Activated T-helper 1 cell treated with anti-CD3 and anti-CD28 coated beads, Interleukin-12 subunit alpha, Interleukin-12 subunit beta, Interleukin-2, Interleukin-4 antibody, amounts not matched to agents 30 ng/mL and 10 ng/mL and 1 ng/mL, durations not matched to agents 14 hours and 24 hours and 36 hours (primary cell): ENCODE measurements around the gene DNM3. TPM values are rescaled to one million over a fixed set of nuclear protein-coding genes. Genes with fewer than 3 reads are reported as not detected.

ENCODE experiments used
- DNase-seq: peaks from one replicate; pipeline ENCODE4 v3.0.0; 2021; ENCODE audit warnings: low spot score
- H3K27ac Mint-ChIP-seq: one replicate; pipeline ENCODE4 v1.8.0; 2021; ENCODE audit warnings: mild to moderate bottlenecking, mixed read lengths
- H3K27me3 Mint-ChIP-seq: one replicate; pipeline ENCODE4 v1.8.0; 2022; ENCODE audit warnings: mild to moderate bottlenecking, moderate library complexity, mixed read lengths; ENCODE audit not compliant: insufficient read depth
- H3K36me3 Mint-ChIP-seq: one replicate; pipeline ENCODE4 v1.8.0; 2021; ENCODE audit warnings: low read depth, mixed read lengths
- H3K4me1 Mint-ChIP-seq: one replicate; pipeline ENCODE4 v1.8.0; 2021; ENCODE audit warnings: low read depth, mixed read lengths
- H3K4me3 Mint-ChIP-seq: one replicate; pipeline ENCODE4 v1.8.0; 2021; ENCODE audit warnings: mild to moderate bottlenecking, moderate library complexity, mixed read lengths
- H3K9me3 Mint-ChIP-seq: one replicate; pipeline ENCODE4 v1.8.0; 2021; ENCODE audit warnings: mixed read lengths
- intact Hi-C: fragments of 100-400 bp; cut with micrococcal nuclease; formaldehyde crosslinking; loops from one replicate; pipeline ENCODE4 v1.15.1; 2024
- total RNA-seq: library from RNA; stranded (reverse); gene quantifications from 2 replicates; pipeline ENCODE4 v1.2.3, GENCODE V29; 2022

Gene DNM3
- total RNA-seq, 1 donor from 2014 or later = 0.62 TPM

GRCh38 chr1:172325531-172325930 is 484.2 kb downstream of the DNM3 start:
- Mint-ChIP-seq H3K9me3 (peaks cover 5% of the 10 kb centered on the region), H3K27me3 (no peaks in the 10 kb centered on the region), H3K36me3 (peaks cover 5% of the 10 kb centered on the region), H3K27ac (no peak overlapping the region), H3K4me3 (no peak overlapping the region), H3K4me1 (no peaks in the 10 kb centered on the region)
- DNase-seq = no peak
- intact Hi-C loops = no loop called here

- intact Hi-C loops = no loop called here
- H3K27me3 Mint-ChIP-seq = no peaks in the 10 kb centered on the region
- H3K4me3 Mint-ChIP-seq = no peak overlapping the region
- peaks cover 5% of the 10 kb centered on the region for H3K9me3 Mint-ChIP-seq
- H3K27ac Mint-ChIP-seq = no peak overlapping the region
- H3K4me1 Mint-ChIP-seq = no peaks in the 10 kb centered on the region
- no peak for DNase-seq
- peaks cover 5% of the 10 kb centered on the region for H3K36me3 Mint-ChIP-seq
Measured at GRCh38 chr1:172326136-172326535, 484.8 kb downstream of the DNM3 start.

- Mint-ChIP-seq H3K27me3 (no peaks in the 10 kb centered on the region), H3K9me3 (peaks cover 5% of the 10 kb centered on the region), H3K36me3 (peaks cover 8% of the 10 kb centered on the region)
Measured at GRCh38 chr1:172328266-172328665, 487.0 kb downstream of the DNM3 start.

GRCh38 chr1:172332230-172332629 is 490.9 kb downstream of the DNM3 start:
- no peaks in the 10 kb centered on the region for H3K4me1 Mint-ChIP-seq
- no peak overlapping the region for H3K27ac Mint-ChIP-seq
- peaks cover 5% of the 10 kb centered on the region for H3K9me3 Mint-ChIP-seq
- peaks cover 8% of the 10 kb centered on the region for H3K36me3 Mint-ChIP-seq
- H3K27me3 Mint-ChIP-seq = no peaks in the 10 kb centered on the region
- no peak overlapping the region for H3K4me3 Mint-ChIP-seq
- intact Hi-C loops = no loop called here
- no peak for DNase-seq

More at GRCh38 chr1:172328266-172328665, 487.0 kb downstream of the DNM3 start:
- no peak for DNase-seq
- no peak overlapping the region for H3K27ac Mint-ChIP-seq
- no peak overlapping the region for H3K4me3 Mint-ChIP-seq
- H3K4me1 Mint-ChIP-seq = no peaks in the 10 kb centered on the region
- intact Hi-C loops = no loop called here

GRCh38 chr1:172335377-172335776 is 494.1 kb downstream of the DNM3 start:
- Mint-ChIP-seq H3K9me3 (peaks cover 4% of the 10 kb centered on the region), H3K27me3 (no peaks in the 10 kb centered on the region), H3K4me1 (peaks cover 25% of the 10 kb centered on the region), H3K27ac (no peak overlapping the region), H3K4me3 (no peak overlapping the region), H3K36me3 (peaks cover 6% of the 10 kb centered on the region)
- DNase-seq = no peak
- intact Hi-C loops = loop anchor here (5.0 kb wide), 2 partner anchors 203 to 518 kb away; no protein-coding TSS in a partner anchor

GRCh38 chr1:172338295-172338735 is 497.0 kb downstream of the DNM3 start:
- H3K9me3 Mint-ChIP-seq = peaks cover 8% of the 10 kb centered on the region
- H3K4me3 Mint-ChIP-seq = no peak overlapping the region
- H3K4me1 Mint-ChIP-seq = peaks cover 44% of the 10 kb centered on the region

GRCh38 chr1:172339842-172340241 is 498.5 kb downstream of the DNM3 start:
- no peaks in the 10 kb centered on the region for H3K27me3 Mint-ChIP-seq
- H3K4me3 Mint-ChIP-seq = no peak overlapping the region
- intact Hi-C loops = loop anchor here (2.0 to 5.0 kb wide), 4 partner anchors 208 to 523 kb away; no protein-coding TSS in a partner anchor
- peaks cover 2% of the 10 kb centered on the region for H3K36me3 Mint-ChIP-seq
- DNase-seq = no peak
- peaks cover 8% of the 10 kb centered on the region for H3K9me3 Mint-ChIP-seq
- H3K27ac Mint-ChIP-seq = no peak overlapping the region
- H3K4me1 Mint-ChIP-seq = peaks cover 55% of the 10 kb centered on the region

More at GRCh38 chr1:172338295-172338735, 497.0 kb downstream of the DNM3 start:
- H3K27me3 Mint-ChIP-seq = no peaks in the 10 kb centered on the region
- intact Hi-C loops = loop anchor here (1.0 to 5.0 kb wide), 14 partner anchors 20 to 521 kb away; no protein-coding TSS in a partner anchor
- H3K36me3 Mint-ChIP-seq = peaks cover 2% of the 10 kb centered on the region
- H3K27ac Mint-ChIP-seq = peak overlapping the region; percentile 70
- DNase-seq = peak; percentile 6

GRCh38 chr1:172340520-172340919 is 499.2 kb downstream of the DNM3 start:
- no peak overlapping the region for H3K4me3 Mint-ChIP-seq
- DNase-seq = no peak
- H3K4me1 Mint-ChIP-seq = peaks cover 55% of the 10 kb centered on the region
- peaks cover 8% of the 10 kb centered on the region for H3K9me3 Mint-ChIP-seq
- H3K27ac Mint-ChIP-seq = no peak overlapping the region
- intact Hi-C loops = no loop called here
- H3K27me3 Mint-ChIP-seq = no peaks in the 10 kb centered on the region
- H3K36me3 Mint-ChIP-seq = peaks cover 2% of the 10 kb centered on the region

- Mint-ChIP-seq H3K4me1 (peaks cover 55% of the 10 kb centered on the region), H3K4me3 (no peak overlapping the region), H3K36me3 (peaks cover 7% of the 10 kb centered on the region), H3K27ac (no peak overlapping the region), H3K27me3 (no peaks in the 10 kb centered on the region), H3K9me3 (peaks cover 15% of the 10 kb centered on the region)
- no peak for DNase-seq
- intact Hi-C loops = no loop called here
Measured at GRCh38 chr1:172341697-172342096, 500.4 kb downstream of the DNM3 start.

GRCh38 chr1:172342584-172343239 is 501.4 kb downstream of the DNM3 start:
- Mint-ChIP-seq H3K36me3 (peaks cover 11% of the 10 kb centered on the region), H3K27me3 (no peaks in the 10 kb centered on the region), H3K9me3 (peaks cover 24% of the 10 kb centered on the region), H3K4me3 (no peak overlapping the region), H3K27ac (peak overlapping the region; percentile 37), H3K4me1 (peaks cover 55% of the 10 kb centered on the region)
- intact Hi-C loops = loop anchor here (1.0 kb wide), 2 partner anchors 10 to 16 kb away; no protein-coding TSS in a partner anchor
- DNase-seq = no peak

- H3K4me1 Mint-ChIP-seq = peaks cover 49% of the 10 kb centered on the region
- H3K9me3 Mint-ChIP-seq = peaks cover 31% of the 10 kb centered on the region
- H3K27me3 Mint-ChIP-seq = no peaks in the 10 kb centered on the region
- H3K27ac Mint-ChIP-seq = peak overlapping the region; percentile 1
- H3K36me3 Mint-ChIP-seq = peaks cover 11% of the 10 kb centered on the region
- H3K4me3 Mint-ChIP-seq = no peak overlapping the region
- DNase-seq = no peak
- intact Hi-C loops = loop anchor here (1.0 kb wide), 2 partner anchors 9 to 15 kb away; no protein-coding TSS in a partner anchor
Measured at GRCh38 chr1:172343240-172344160, 502.2 kb downstream of the DNM3 start.

GRCh38 chr1:172344444-172344843 is 503.1 kb downstream of the DNM3 start:
- intact Hi-C loops = no loop called here
- no peaks in the 10 kb centered on the region for H3K27me3 Mint-ChIP-seq
- peaks cover 31% of the 10 kb centered on the region for H3K9me3 Mint-ChIP-seq
- H3K36me3 Mint-ChIP-seq = peaks cover 11% of the 10 kb centered on the region
- no peak overlapping the region for H3K27ac Mint-ChIP-seq
- peaks cover 40% of the 10 kb centered on the region for H3K4me1 Mint-ChIP-seq
- no peak for DNase-seq
- no peak overlapping the region for H3K4me3 Mint-ChIP-seq

- H3K9me3 Mint-ChIP-seq = peaks cover 27% of the 10 kb centered on the region
- no peak for DNase-seq
- H3K27me3 Mint-ChIP-seq = no peaks in the 10 kb centered on the region
- no peak overlapping the region for H3K4me3 Mint-ChIP-seq
- intact Hi-C loops = no loop called here
- H3K27ac Mint-ChIP-seq = no peak overlapping the region
- peaks cover 33% of the 10 kb centered on the region for H3K4me1 Mint-ChIP-seq
- peaks cover 9% of the 10 kb centered on the region for H3K36me3 Mint-ChIP-seq
Measured at GRCh38 chr1:172345077-172345476, 503.8 kb downstream of the DNM3 start.
